ENCODE data around the gene TBC1D17.

The TBC1D17 gene

DNA sequence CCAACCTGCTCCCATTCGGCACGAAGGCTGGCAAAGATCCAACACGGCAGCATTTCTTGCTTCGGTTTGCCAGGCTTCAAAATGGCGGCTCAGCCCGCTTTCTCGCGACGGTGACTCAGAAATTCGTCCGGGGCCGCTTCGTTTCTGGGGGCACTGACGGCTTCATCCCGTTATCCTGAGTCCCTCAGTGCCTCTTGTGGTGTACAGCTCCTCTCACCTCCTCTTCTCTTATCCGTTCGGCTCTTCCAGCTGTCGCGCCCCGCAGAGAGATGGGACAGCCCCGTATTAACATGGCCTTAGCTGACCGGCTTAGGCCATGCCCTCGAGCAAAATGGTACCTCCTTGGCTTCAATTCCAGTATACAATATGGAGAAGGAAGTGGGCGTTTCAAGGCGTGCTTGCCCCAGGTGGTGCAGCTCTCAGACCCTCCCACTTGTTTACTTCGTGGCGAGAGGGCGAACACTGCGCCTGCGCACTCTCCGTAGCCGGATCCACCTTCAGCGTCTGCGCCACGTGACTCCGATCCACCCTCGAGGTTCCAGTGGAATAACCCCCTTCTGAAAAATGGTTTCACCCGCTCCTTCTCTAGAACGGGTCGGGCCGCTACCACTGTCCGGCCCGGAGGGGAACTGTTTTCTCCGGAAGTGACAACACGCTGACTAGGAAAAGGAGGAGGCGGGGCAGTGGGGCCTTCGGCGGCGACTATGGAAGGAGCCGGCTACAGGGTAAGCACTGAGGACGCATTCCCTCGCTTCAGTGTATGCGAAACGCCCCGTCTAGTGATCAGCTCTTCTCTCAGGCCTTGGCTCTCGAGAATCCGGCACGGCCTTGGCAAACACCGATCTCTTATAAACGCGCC lies at the start of gene TBC1D17, which contains the start of gene AKT1S1:
TBC1D17 (plus strand) TSS at position 683 of the 859 bp plus-strand sequence; CDS start at position 705, 22 bp downstream.
AKT1S1 (minus strand) TSS at position 336 of the 859 bp plus-strand sequence. CDS start 4,060 bp downstream, outside the sequence.
- peak; percentile 93 to 98 for DNase-seq (ENCODE audit: low read depth in 2 of 2, low spot score in 1 of 2)

DNA sequence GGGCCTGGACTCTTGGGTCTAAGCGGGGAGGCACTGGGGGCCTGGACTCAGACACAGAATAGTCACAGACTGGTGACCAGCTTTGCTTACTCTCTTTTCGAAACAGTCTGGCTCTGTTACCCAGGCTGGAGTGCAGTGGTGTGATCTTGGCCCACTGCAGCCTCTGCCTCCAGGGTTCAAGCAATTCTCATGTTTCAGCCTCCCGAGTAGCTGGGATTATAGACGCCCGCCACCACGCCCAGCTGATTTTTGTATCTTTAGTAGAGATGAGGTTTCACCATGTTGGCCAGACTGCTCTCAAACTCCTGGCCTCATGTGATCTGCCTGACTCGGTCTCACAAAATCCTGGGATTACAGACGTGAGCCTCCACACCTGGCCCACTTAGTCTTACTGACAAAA lies 48.3 kb upstream of the TBC1D17 start:
- DNase-seq (ENCODE audit: low read depth in 2 of 2, low spot score in 1 of 2) = no peak

DNA sequence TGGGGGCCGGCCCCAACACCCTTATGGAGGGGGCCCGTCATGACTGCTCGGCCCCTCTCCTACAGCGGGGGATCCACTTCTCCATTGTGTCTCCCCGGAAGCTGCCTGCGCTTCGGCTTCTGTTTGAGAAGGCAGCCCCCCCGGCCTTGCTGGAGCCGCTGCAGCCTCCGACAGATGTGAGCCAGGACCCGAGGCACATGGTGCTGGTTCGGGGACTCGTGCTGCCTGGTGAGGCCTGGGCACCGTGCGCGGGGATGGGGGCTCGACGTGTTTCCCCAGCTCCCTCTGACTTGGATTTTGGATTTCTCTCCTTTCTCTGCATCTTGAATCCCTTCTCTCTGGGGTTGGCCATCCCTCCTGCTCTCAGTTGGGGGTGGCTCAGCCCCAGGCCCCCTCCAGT lies 47.8 kb upstream of the TBC1D17 start:
- DNase-seq (ENCODE audit: low read depth in 2 of 2, low spot score in 1 of 2) = no peak

DNA sequence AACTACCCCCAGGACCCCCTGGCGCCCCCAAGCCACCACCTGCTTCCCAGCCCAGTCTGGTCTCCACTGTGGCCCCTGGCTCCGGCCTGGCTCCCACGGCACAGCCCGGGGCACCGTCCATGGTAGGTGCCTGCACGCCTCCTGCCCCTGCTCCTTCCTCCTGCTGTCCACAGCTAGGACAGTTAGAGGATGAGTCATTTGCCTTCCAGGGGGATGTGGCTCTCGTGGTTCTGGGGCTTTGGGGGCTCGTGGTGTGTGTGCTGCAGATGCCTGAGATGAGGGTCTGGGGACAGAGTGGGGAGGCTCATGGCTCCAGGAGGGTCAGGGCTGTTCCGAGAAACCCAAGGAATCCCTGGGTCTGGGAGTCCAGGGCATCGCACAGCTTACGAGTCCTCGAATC lies 46.7 kb upstream of the TBC1D17 start:
- no peak for DNase-seq (ENCODE audit: low read depth in 2 of 2, low spot score in 1 of 2)

DNA sequence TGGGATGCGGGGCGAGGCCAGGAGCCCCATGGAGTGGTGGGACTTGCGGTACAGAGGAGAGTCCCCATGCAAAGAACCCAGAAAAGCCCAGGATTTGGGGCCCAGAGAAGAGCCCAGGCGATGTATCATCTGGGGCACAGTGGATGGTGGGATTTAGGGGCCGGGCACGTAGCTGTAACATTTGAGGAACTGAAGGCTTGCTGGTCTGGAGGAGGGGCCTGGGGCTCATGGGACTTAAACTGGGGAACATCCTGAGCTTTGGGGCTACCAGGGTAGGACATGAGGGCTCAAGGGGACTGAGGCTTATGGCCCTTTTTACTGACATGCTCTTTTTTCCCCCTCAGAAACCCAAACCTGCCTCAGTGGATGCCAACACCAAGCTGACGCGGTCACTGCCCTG lies 45.9 kb upstream of the TBC1D17 start:
- no peak for DNase-seq (ENCODE audit: low read depth in 2 of 2, low spot score in 1 of 2)

DNA sequence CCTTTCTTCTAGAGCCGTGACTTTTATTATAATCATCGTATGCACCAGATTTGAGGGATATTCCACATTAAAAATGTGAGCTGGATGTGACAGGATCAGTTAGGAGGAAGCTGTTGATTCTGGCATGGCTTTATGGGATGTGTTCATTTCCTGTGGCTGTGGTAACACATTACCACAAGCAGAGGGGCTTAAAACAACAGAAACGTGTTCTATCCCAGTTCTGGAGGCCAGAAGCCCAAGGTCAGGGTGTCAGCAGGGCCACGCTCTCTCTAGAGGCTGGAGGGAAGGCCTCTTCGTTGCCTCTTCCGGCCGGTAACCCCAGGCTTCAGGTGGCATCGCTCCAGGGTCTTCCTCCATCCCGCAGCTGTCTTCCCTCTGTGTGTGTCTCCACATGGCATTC lies 44.9 kb upstream of the TBC1D17 start:
- DNase-seq (ENCODE audit: low read depth in 2 of 2, low spot score in 1 of 2) = no peak

DNA sequence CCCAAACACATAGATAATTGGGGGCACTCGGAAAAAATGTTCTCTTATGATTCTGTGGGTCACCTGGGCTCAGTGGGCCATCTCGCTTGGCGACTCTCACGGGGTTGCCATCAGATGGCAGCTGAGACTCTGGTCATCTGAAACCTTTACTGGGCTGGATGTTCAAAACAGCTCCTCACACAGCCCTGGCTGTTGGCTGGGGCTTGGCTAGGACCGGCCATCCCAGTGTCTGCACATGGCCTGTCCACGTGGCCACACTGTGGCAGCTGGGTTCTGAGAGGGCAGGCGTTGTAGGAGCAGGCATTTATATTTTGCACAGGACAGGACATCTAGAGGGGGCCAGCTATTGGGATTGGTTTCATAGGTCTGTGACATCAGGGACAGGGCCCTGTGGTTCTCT lies 43.9 kb upstream of the TBC1D17 start:
- DNase-seq (ENCODE audit: low read depth in 2 of 2, low spot score in 1 of 2) = no peak

DNA sequence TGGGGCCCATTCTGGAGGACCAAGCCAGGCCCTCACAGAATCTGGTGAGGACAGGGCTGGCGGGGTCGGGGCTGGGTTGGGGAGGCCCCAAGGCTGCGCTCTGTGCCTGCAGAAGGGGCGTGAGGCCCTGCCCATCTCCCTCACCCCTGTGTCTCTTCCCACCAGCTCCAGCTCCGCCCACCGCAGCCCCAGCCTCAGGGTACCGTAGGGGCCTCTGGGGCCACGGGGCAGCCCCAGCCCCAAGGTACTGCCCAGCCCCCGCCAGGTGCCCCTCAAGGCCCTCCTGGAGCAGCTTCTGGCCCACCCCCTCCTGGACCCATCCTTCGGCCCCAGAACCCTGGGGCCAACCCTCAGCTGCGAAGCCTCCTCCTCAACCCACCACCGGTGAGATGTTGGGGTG lies 41.9 kb upstream of the TBC1D17 start:
- no peak for DNase-seq (ENCODE audit: low read depth in 2 of 2, low spot score in 1 of 2)

DNA sequence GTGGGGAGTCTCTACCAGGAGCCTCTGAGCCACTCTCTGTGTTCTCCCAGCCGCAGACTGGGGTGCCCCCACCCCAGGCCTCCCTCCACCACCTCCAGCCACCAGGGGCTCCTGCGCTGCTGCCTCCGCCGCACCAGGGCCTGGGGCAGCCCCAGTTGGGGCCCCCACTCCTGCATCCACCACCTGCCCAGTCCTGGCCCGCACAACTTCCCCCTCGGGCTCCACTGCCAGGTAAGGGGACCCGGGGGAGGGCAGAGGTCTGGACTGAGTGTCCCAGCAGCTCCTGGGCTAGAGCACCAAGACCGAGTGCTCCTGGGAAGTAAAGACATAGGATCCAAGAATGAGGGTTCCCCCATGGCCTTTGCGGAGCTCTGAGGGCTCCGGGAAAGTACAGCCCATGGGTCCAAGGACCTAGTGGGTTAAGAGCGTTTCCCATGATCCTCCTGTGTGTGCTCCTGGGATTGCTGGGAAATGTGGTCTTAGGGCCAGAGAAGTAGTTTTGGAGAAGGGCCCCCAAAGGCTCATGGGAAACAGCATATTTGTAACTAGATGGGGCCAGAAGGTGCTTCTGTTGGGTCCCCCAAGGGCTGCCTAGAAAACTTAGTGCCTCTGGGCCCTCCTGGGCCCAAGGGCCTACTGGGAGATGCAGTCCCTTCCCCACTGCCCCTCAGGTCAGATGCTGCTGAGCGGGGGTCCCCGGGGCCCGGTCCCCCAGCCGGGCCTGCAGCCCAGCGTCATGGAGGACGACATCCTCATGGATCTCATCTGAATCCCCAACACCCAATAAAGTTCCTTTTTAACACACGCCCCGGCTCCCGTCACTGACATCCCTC lies 41.1 kb upstream of the TBC1D17 start:
- no peak for DNase-seq (ENCODE audit: low read depth in 2 of 2, low spot score in 1 of 2)

DNA sequence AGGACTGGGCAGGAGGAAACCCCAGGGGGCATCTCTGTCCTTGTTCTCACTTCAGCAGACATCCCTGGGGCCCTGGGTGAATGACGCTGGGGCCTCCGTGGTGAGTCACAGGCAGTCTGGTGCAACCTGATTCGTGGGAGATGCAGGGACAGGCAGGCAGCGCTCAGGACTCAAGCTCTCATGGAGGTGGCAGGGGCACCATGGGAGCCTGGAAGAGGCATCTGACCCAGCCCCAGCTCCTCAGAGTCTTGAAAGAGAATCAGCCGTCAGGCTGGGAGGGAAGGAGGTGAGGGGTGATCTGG lies 40.5 kb upstream of the TBC1D17 start:
- no peak for DNase-seq (ENCODE audit: low read depth in 2 of 2, low spot score in 1 of 2)

DNA sequence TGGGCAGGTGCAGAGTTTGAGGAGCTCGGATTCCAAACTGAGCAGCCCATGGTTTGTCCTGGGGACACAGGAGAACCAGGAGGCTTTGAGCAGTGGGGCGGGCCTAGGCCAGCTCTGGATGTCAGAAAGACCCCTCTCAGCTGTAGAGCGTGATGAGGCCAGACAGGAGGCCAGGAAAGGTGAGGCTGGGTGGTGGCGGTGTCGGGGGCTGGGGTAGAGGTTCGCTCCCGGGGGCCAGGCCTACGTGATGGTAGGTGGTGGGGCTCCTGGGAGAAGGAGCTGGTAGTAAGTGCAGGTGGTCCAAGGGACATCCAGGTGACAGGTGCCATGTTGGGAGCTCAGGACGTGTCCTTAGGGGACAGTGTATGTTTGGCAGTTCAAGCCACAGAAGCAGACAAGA lies 40.1 kb upstream of the TBC1D17 start:
- no peak for DNase-seq (ENCODE audit: low read depth in 2 of 2, low spot score in 1 of 2)

DNA sequence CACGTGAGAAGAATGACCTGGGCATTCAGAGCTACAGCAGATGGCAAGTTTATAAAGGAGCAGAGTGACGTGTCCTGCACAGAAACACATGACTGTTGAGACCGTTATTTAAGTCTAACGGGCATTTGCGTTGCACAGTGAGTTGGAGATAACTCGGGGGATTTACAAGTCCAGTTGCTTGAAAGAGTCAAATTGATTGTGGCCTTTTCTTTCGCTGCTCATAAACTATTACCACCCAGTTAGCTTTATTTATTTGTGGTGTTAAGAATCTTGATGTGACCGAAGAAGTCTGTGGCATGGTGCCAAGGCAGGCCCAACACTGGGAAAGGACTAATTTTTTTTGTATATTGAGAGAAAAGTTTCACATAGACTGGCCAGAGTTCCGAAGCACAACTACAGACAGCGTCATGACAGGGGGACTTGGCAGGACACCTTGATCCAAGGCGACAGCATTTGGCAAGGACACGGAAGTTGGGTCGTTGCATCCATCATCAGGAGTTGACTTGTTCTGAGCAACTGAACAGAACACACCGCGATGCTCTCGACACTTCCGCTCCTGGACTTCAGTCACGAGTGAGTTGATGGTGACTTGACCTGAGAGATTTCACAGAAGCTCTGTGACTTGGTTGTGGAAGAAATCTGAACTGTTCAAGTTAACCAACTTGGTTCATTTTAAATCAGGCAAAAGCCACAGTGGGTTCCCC lies 38.5 kb upstream of the TBC1D17 start:
- no peak for DNase-seq (ENCODE audit: low read depth in 2 of 2, low spot score in 1 of 2)

DNA sequence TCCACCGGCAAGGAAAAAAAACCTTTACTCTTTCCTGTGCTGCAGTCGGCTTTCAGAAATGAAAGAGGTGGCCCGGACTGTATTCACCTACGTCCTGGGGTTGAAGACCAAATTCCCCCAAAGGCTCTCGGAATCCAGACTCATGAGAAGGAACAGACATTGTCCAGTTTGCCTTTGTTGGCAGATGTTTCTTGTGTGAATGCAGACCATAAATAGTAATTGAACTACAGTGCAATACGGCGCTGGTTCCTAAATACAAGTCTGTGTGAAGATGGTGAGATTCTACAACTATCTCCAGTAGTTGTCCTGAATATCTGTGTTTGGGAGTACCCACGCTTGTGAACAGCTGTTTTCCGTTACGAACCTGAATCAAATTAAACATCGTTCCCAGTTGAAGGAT lies 37.8 kb upstream of the TBC1D17 start:
- DNase-seq (ENCODE audit: low read depth in 2 of 2, low spot score in 1 of 2) = no peak

DNA sequence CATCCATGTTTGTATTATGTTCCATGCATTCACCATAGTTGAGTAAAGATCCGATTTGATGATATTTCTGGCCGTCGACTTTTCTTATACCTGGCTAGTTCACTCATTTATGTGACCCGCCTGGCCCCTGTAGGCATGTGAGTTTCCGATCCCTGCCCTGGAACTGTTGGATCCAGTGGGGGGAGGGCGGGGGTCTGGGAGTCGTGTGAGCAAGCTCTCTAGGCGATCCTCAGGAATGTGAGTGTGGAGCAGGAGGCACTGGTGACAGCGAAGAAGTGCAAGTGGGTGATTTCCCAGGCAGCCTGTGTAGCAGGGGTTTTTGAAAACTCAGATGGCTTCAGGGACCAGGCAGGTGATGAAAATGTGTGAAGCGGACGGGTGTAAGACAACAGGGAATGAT lies 37.2 kb upstream of the TBC1D17 start:
- no peak for DNase-seq (ENCODE audit: low read depth in 2 of 2, low spot score in 1 of 2)

DNA sequence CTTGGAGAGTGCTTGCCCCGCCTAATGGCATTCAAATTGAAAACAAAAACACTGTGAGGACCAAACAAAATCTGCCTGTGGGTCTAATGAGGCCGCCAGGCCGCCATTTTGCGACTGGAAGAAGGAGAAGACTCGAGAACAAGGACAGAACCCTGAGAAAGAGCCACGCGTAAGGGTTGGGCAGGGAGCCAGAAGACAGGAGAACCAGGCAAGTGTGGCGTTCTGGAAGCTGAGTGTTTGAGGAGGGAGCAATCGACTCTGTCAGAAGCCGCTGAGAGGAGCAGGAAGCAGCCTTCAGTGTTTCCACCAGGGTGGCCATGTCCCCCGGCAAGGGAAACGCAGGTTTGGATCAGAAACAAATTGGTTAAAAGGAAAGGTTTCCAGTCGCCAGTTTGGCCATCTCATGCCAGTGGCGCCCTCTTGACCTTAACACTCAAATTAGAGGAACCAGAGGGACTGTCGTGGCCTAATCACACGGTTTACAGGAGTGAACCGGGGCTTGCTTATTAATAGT lies 36.7 kb upstream of the TBC1D17 start:
- DNase-seq (ENCODE audit: low read depth in 2 of 2, low spot score in 1 of 2) = no peak

DNA sequence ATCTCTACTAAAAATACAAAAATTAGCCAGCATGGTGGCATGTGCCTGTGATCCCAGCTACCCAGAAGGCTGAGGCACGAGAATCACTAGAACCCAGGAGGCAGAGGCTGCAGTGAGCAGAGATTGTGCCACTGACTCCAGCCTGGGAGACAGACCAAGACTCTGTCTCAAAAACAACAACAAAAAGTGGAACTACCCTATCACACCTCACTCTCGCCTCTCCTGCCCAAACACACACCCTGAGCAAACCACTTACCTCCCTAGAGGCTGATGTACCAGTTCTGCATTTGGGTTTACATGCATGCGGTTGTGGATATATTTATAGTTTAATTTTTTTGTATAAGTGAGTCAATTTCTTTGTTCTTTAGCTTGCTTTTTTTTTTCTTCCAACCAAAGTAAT lies 34.2 kb upstream of the TBC1D17 start:
- no peak for DNase-seq (ENCODE audit: low read depth in 2 of 2, low spot score in 1 of 2)

DNA sequence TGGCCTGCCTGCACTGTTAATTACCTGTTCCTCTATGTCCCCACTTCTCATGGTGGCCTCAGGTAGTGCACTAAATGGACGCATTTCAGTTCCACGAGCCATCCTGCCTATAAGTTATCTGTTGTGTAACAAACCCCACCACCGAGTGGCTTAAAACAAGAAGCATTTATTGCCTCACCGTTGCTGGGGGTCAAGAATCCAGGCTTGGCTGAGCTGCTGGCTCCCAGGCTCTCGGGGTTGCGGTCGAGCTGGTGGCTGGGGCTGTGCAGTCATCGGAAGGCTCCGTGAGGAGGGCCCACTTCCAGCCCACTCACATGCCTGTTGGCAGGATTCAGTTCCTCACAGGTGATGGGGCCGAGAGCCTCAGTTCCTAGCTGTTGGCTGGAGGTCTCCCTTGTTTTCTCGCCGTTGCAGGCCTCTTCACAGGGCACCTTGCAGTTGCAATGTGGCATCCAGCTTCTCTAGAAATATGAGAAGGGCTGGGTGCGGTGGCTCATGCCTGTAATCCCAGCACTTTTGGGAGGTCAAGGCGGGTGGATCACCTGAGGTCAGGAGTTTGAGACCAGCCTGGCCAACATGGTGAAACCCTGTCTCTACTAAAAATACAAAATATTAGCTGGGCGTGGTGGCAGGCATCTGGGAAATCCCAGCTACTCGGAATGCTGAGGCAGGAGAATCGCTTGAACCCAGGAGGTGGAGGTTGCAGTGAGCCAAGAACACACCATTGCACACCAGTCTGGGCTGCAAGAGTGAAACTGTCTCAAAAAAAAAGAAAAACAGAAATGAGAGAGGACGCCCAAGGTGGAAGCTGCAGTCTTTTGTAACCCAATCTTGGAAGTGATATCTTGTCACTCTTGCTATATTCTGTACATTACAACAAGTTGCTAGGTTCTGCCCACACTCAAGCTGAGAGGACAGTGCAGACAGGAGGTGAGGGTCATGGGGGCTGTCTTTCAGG lies 33.1 kb upstream of the TBC1D17 start:
- DNase-seq (ENCODE audit: low read depth in 2 of 2, low spot score in 1 of 2) = no peak

DNA sequence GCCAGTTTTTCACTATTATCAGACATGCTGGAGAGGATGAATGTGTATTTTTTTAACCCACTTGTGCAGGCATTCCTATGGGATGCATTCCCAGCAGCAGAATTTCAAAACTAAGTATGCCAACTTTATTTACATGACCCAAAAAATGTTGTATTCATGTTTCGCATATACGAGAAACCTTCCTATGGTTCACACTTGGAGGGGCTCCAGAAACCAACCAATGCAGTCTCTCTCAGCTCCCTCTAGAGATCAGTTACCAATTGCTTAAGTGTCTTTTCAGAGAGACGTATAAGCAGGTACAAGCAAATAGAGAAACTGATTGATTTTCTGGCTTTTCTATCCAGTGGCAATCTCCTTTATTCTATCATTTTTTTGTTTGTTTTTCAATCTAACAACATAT lies 32.1 kb upstream of the TBC1D17 start:
- DNase-seq (ENCODE audit: low read depth in 2 of 2, low spot score in 1 of 2) = no peak

DNA sequence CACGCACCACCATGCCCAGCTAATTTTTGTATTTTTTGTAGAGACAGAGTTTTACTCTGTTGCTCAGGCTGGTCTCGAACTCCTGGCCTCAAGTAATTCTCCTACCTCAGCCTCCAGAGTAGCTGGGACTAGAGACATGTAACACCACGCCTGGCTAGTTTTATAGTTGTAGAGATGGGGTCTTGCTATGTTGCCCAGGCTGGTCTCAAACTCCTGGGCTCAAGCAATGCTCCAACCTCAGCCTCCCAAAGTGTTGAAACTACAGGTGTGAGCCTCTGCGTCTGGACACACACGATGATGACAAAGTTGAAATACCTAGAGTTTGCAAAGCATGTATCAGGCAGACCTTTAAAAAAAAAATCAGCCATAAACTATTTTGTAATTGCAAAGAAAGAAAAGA lies 31.1 kb upstream of the TBC1D17 start:
- DNase-seq (ENCODE audit: low read depth in 2 of 2, low spot score in 1 of 2) = no peak
